ENCODE results near the gene CC2D2A. TPM values are rescaled to one million over a fixed set of nuclear protein-coding genes. Genes with fewer than 3 reads are reported as not detected.

Gene CC2D2A
- total RNA-seq, 3 donors from 2014 or later = 10.7 to 22.9 (median 14.9) TPM

DNA sequence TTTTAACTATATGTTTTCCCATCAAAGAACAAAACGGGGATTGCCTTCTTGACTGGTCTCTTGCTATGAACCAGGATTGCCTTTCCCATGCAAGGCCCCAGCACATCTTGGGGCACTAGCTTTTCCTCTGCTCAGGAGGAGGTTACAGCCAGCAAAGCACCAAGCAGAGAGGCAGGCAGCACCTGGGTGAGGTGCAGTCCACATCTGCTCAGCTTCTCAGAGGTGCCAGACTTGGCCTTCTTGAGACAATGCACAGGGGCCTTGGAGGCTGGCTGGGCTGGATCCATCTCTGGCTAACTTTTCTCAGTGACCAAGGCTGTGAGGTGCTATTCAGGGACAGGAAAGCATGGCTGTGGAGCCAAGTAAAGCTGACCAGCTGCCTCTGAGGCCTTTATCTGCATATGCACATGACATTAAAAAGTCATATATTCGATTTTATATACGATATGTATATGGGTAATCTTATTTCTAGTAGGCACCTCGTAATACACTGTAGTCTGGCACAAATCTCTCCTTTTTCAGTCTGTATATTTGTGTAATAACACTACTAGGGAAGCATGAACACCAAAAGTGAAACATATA lies 86.9 kb downstream of the CC2D2A start:
- no peak overlapping the region for H3K27ac ChIP-seq
- DNase-seq (ENCODE audit: low spot score in 2 of 2) = no peak
- no peaks in the 10 kb centered on the region for H3K9me3 ChIP-seq
- H3K4me3 ChIP-seq = no peak overlapping the region
- TF ChIP-seq, protein P1, sequence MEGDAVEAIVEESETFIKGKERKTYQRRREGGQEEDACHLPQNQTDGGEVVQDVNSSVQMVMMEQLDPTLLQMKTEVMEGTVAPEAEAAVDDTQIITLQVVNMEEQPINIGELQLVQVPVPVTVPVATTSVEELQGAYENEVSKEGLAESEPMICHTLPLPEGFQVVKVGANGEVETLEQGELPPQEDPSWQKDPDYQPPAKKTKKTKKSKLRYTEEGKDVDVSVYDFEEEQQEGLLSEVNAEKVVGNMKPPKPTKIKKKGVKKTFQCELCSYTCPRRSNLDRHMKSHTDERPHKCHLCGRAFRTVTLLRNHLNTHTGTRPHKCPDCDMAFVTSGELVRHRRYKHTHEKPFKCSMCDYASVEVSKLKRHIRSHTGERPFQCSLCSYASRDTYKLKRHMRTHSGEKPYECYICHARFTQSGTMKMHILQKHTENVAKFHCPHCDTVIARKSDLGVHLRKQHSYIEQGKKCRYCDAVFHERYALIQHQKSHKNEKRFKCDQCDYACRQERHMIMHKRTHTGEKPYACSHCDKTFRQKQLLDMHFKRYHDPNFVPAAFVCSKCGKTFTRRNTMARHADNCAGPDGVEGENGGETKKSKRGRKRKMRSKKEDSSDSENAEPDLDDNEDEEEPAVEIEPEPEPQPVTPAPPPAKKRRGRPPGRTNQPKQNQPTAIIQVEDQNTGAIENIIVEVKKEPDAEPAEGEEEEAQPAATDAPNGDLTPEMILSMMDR (IDR thresholded peaks at IDR 0.05) = no peak
- TF ChIP-seq POLR2AphosphoS5 (IDR thresholded peaks at IDR 0.05) (no peak), POLR2A (IDR thresholded peaks at IDR 0.05) (no peak)
- intact Hi-C loops (cut with DNase I; ENCODE audit: low total_unique reads) = no loop called here
- H3K36me3 ChIP-seq = no peaks in the 10 kb centered on the region
- H3K4me1 ChIP-seq = no peaks in the 10 kb centered on the region
- H3K27me3 ChIP-seq = no peaks in the 10 kb centered on the region

DNA sequence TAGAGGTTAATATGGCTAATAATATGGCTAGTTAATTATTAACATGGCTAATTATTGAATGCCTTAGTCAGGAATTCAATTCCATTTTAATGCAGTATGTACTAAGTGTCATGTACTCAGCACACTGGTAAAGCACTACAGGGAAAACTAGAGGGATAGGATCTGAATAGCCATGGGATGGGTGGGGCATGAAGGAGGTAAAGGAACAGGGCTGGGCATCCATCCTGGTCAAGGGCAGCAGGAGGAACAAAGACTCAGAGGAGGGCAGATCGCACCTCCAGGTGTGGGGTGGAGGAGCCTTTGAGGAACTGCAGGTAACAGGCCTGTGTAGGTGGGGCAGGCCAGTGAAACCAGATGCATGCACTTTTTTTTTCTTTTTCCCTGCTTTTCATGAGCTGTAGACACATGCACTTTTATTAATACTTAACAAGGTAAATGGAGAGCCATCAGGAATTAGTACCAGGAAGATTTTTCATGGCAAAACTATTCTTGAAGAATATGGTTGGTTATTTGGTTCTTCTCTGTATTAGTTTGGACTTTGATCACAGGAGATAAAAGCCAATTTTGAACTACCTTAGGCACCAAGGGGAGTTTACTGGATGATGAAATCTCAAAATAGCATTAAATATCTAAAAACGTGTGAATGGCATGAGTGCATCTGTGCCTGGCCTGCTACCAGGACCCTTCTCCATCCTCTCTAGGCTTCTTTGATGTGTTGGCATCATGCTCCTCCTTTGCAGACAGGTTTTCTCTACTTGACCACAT lies 88.3 kb downstream of the CC2D2A start:
- no peaks in the 10 kb centered on the region for H3K27me3 ChIP-seq
- DNase-seq (ENCODE audit: low spot score in 2 of 2) = no peak
- H3K27ac ChIP-seq = no peak overlapping the region
- no peak overlapping the region for H3K4me3 ChIP-seq
- no peaks in the 10 kb centered on the region for H3K9me3 ChIP-seq
- H3K4me1 ChIP-seq = no peaks in the 10 kb centered on the region
- intact Hi-C loops (cut with DNase I; ENCODE audit: low total_unique reads) = no loop called here
- TF ChIP-seq, protein P1 (IDR thresholded peaks at IDR 0.05) = no peak
- TF ChIP-seq POLR2AphosphoS5 (IDR thresholded peaks at IDR 0.05) (no peak), POLR2A (IDR thresholded peaks at IDR 0.05) (no peak)
- no peaks in the 10 kb centered on the region for H3K36me3 ChIP-seq

DNA sequence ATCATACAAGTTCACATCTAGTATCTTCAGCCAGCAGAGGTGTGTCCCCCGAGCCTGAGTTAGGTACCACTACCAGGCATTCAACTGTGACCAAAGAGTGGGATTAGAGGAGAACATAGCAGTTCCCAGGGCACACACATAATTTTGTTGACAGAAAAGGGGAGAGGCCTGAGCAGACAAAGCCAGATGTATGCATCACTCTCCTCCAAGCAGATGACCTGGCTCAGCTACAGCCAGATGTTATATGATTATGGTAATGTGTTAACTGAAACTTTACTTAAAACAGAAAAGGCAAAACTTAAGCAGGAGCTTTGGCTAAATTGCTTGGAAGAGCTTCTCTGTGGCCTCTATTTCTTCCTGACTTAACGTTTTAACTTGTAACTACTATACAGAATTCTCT lies 88.9 kb downstream of the CC2D2A start:
- Histone ChIP-seq H3K27me3 (no peaks in the 10 kb centered on the region), H3K4me1 (no peaks in the 10 kb centered on the region), H3K4me3 (no peak overlapping the region), H3K9me3 (no peaks in the 10 kb centered on the region), H3K27ac (no peak overlapping the region), H3K36me3 (no peaks in the 10 kb centered on the region)
- DNase-seq (ENCODE audit: low spot score in 2 of 2) = no peak
- TF ChIP-seq, protein P1 (IDR thresholded peaks at IDR 0.05) = no peak
- TF ChIP-seq POLR2AphosphoS5 (IDR thresholded peaks at IDR 0.05) (no peak), POLR2A (IDR thresholded peaks at IDR 0.05) (no peak)
- intact Hi-C loops (cut with DNase I; ENCODE audit: low total_unique reads) = no loop called here

DNA sequence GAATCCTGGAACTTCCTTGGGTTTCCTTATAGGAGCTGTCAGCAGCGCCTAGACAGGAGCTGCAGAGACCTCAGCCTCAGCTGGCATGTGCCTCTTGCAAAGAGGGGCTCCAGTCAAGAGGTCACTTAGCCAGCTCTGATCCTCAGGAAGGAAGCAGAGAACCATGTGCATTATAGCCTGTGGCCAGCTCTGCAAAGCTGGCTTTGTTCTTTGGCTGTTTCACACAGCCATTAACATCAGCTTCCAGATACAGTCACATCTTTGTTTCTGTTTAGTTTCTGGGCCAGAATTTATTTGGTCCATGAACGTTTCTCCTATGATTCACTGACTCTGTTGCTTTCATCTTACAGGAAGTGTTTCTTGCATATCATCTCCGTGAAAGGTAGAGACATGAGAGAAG lies 92.4 kb downstream of the CC2D2A start:
- DNase-seq (ENCODE audit: low spot score in 2 of 2) = no peak
- Histone ChIP-seq H3K4me1 (no peaks in the 10 kb centered on the region), H3K36me3 (no peaks in the 10 kb centered on the region), H3K9me3 (no peaks in the 10 kb centered on the region), H3K4me3 (no peak overlapping the region), H3K27ac (no peak overlapping the region), H3K27me3 (no peaks in the 10 kb centered on the region)
- TF ChIP-seq POLR2AphosphoS5 (IDR thresholded peaks at IDR 0.05) = no peak
- no peak for TF ChIP-seq POLR2A (IDR thresholded peaks at IDR 0.05)
- TF ChIP-seq, protein P1 (IDR thresholded peaks at IDR 0.05) = no peak
- intact Hi-C loops (cut with DNase I; ENCODE audit: low total_unique reads) = no loop called here

DNA sequence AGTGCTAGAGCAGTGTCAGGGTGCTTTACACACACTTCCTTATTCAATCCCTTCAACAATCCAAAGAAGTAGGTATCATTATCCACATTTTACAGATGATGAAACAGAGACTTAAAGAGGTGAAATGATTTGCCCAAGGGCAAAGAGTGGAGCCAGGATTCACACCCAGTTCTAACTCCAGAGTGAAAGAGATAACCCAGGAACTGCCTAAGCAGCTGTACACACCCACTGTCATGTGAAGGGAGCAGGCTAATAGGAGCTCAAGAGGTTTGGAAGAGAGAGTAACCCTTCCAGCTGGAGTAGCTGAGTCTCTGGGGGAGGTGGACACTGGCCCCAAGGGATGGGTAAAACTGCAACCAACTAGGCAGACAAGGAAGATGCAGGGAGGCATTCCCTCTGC lies 92.9 kb downstream of the CC2D2A start:
- DNase-seq (ENCODE audit: low spot score in 2 of 2) = no peak
- intact Hi-C loops (cut with DNase I; ENCODE audit: low total_unique reads) = no loop called here
- no peaks in the 10 kb centered on the region for H3K4me1 ChIP-seq
- no peaks in the 10 kb centered on the region for H3K9me3 ChIP-seq
- TF ChIP-seq POLR2A (IDR thresholded peaks at IDR 0.05) (no peak), POLR2AphosphoS5 (IDR thresholded peaks at IDR 0.05) (no peak)
- H3K27ac ChIP-seq = no peak overlapping the region
- no peaks in the 10 kb centered on the region for H3K36me3 ChIP-seq
- no peaks in the 10 kb centered on the region for H3K27me3 ChIP-seq
- no peak overlapping the region for H3K4me3 ChIP-seq
